Stimulated activated naive B cell treated with anti-CD40 and anti-IgM and Interleukin-4, amounts not matched to agents 10 μg/mL and 1 μg/mL and 100 μg/mL, for 72 hours (primary cell): ENCODE results near the gene CSMD2.
A peak's percentile ranks its signal among the peaks of the same experiment; 100 is the strongest.

Source experiments
- ATAC-seq, 2 donors: fragments of 150-1000 bp; cut with Tn5 transposase; replicated peaks; 2 replicates each; pipeline ENCODE4 v1.10.0; 2021; ENCODE audit warnings: moderate library complexity in 1 of 2
- DNase-seq: peaks from one replicate; pipeline ENCODE4 v3.0.0; 2021
- H3K27ac Mint-ChIP-seq: one replicate; pipeline ENCODE4 v1.8.0; 2022; ENCODE audit warnings: mild to moderate bottlenecking, mixed read lengths
- H3K27me3 Mint-ChIP-seq, 2 donors: one replicate each; pipeline ENCODE4 v1.8.0; 2022; ENCODE audit warnings: mixed read lengths in 2 of 2
- H3K36me3 Mint-ChIP-seq, 2 donors: one replicate each; pipeline ENCODE4 v1.8.0; 2022; ENCODE audit warnings: mixed read lengths in 2 of 2, mild to moderate bottlenecking in 1 of 2
- H3K4me1 Mint-ChIP-seq, 2 donors: one replicate each; pipeline ENCODE4 v1.8.0; 2022; ENCODE audit warnings: mixed read lengths in 2 of 2, mild to moderate bottlenecking in 1 of 2
- H3K4me3 Mint-ChIP-seq, 2 donors: one replicate each; pipeline ENCODE4 v1.8.0; 2022; ENCODE audit warnings: mild to moderate bottlenecking in 2 of 2, mixed read lengths in 2 of 2, moderate library complexity in 1 of 2
- H3K9me3 Mint-ChIP-seq, 2 donors: one replicate each; pipeline ENCODE4 v1.8.0; 2022; ENCODE audit warnings: mixed read lengths in 2 of 2, mild to moderate bottlenecking in 1 of 2

The CSMD2 gene

GRCh38 chr1:34166625-34167361, 1.8 kb upstream of the CSMD2 start:
- H3K4me3 Mint-ChIP-seq: no peak overlapping the region
- H3K27ac Mint-ChIP-seq: no peak overlapping the region

GRCh38 chr1:34166191-34166624, 1.2 kb upstream of the CSMD2 start:
- DNase-seq: no peak
- Mint-ChIP-seq H3K36me3 (peaks cover 3 to 4% of the 10 kb centered on the region in 2 donors), H3K9me3 (peaks cover 0 to 3% of the 10 kb centered on the region in 2 donors), H3K4me1 (peaks cover 5 to 13% of the 10 kb centered on the region in 2 donors), H3K27ac (no peak overlapping the region), H3K27me3 (peaks cover 63 to 77% of the 10 kb centered on the region in 2 donors), H3K4me3 (no peak overlapping the region)
- no peak for ATAC-seq

More at GRCh38 chr1:34166625-34167361, 1.8 kb upstream of the CSMD2 start:
- Mint-ChIP-seq H3K9me3 (peaks cover 0 to 3% of the 10 kb centered on the region in 2 donors), H3K4me1 (peaks cover 5 to 13% of the 10 kb centered on the region in 2 donors), H3K27me3 (peaks cover 58 to 71% of the 10 kb centered on the region in 2 donors), H3K36me3 (peaks cover 3 to 4% of the 10 kb centered on the region in 2 donors)
- no peak for ATAC-seq
- DNase-seq: no peak

GRCh38 chr1:34165422-34165921, 442 bp upstream of the CSMD2 start:
- H3K4me1 Mint-ChIP-seq: peaks cover 5 to 13% of the 10 kb centered on the region in 2 donors
- H3K4me3 Mint-ChIP-seq: peak overlapping the region; percentile 17 to 54
- DNase-seq (no peak), ATAC-seq (no peak)
- H3K27ac Mint-ChIP-seq: peak overlapping the region; percentile 77
- H3K9me3 Mint-ChIP-seq: peaks cover 0 to 3% of the 10 kb centered on the region in 2 donors
- peaks cover 63 to 84% of the 10 kb centered on the region in 2 donors for H3K27me3 Mint-ChIP-seq
- H3K36me3 Mint-ChIP-seq: peaks cover 3 to 4% of the 10 kb centered on the region in 2 donors

GRCh38 chr1:34163792-34164731, 968 bp downstream of the CSMD2 start:
- ATAC-seq: peak in 1 of 2 donors; percentile 12
- DNase-seq: no peak
- Mint-ChIP-seq H3K4me1 (peaks cover 5 to 13% of the 10 kb centered on the region in 2 donors), H3K4me3 (peak overlapping the region; percentile 82), H3K36me3 (peaks cover 3 to 4% of the 10 kb centered on the region in 2 donors), H3K27me3 (peaks cover 74 to 85% of the 10 kb centered on the region in 2 donors), H3K27ac (peak overlapping the region; percentile 7), H3K9me3 (peaks cover 0 to 3% of the 10 kb centered on the region in 2 donors)

- H3K9me3 Mint-ChIP-seq: peaks cover 0 to 3% of the 10 kb centered on the region in 2 donors
- peak overlapping the region; percentile 82 for H3K4me3 Mint-ChIP-seq
- peaks cover 5 to 13% of the 10 kb centered on the region in 2 donors for H3K4me1 Mint-ChIP-seq
- H3K27ac Mint-ChIP-seq: peak overlapping the region; percentile 92
- peak; percentile 23 for DNase-seq
- peaks cover 3 to 4% of the 10 kb centered on the region in 2 donors for H3K36me3 Mint-ChIP-seq
- H3K27me3 Mint-ChIP-seq: peaks cover 72 to 90% of the 10 kb centered on the region in 2 donors
- peak; percentile 83 to 92 for ATAC-seq
Observed at GRCh38 chr1:34162852-34163766, 1.9 kb downstream of the CSMD2 start.

- no peak overlapping the region for H3K27ac Mint-ChIP-seq
- ATAC-seq (no peak), DNase-seq (no peak)
- H3K4me3 Mint-ChIP-seq: no peak overlapping the region
- peaks cover 2 to 6% of the 10 kb centered on the region in 2 donors for H3K9me3 Mint-ChIP-seq
- peaks cover 44 to 48% of the 10 kb centered on the region in 2 donors for H3K27me3 Mint-ChIP-seq
- no peaks in the 10 kb centered on the region for H3K4me1 Mint-ChIP-seq
- H3K36me3 Mint-ChIP-seq: no peaks in the 10 kb centered on the region
Observed at GRCh38 chr1:34156739-34157138, 8.3 kb downstream of the CSMD2 start.

GRCh38 chr1:34155860-34156259, 9.2 kb downstream of the CSMD2 start:
- Mint-ChIP-seq H3K36me3 (no peaks in the 10 kb centered on the region), H3K27me3 (peaks cover 44 to 46% of the 10 kb centered on the region in 2 donors), H3K4me1 (no peaks in the 10 kb centered on the region), H3K4me3 (no peak overlapping the region), H3K27ac (no peak overlapping the region), H3K9me3 (peaks cover 2 to 6% of the 10 kb centered on the region in 2 donors)
- ATAC-seq (no peak), DNase-seq (no peak)

GRCh38 chr1:34153246-34153645, 11.8 kb downstream of the CSMD2 start:
- H3K27me3 Mint-ChIP-seq: peaks cover 23 to 32% of the 10 kb centered on the region in 2 donors
- H3K4me3 Mint-ChIP-seq: no peak overlapping the region
- no peak for ATAC-seq
- no peaks in the 10 kb centered on the region for H3K4me1 Mint-ChIP-seq
- no peak for DNase-seq
- H3K9me3 Mint-ChIP-seq: peaks cover 2 to 6% of the 10 kb centered on the region in 2 donors
- H3K27ac Mint-ChIP-seq: no peak overlapping the region
- no peaks in the 10 kb centered on the region for H3K36me3 Mint-ChIP-seq

GRCh38 chr1:34149501-34149900, 15.5 kb downstream of the CSMD2 start:
- H3K4me3 Mint-ChIP-seq: no peak overlapping the region
- H3K9me3 Mint-ChIP-seq: no peaks in the 10 kb centered on the region
- DNase-seq (no peak), ATAC-seq (no peak)
- H3K27me3 Mint-ChIP-seq: peaks cover 22 to 23% of the 10 kb centered on the region in 2 donors
- H3K36me3 Mint-ChIP-seq: no peaks in the 10 kb centered on the region
- no peaks in the 10 kb centered on the region for H3K4me1 Mint-ChIP-seq
- no peak overlapping the region for H3K27ac Mint-ChIP-seq

GRCh38 chr1:34147301-34147700, 17.7 kb downstream of the CSMD2 start:
- no peaks in the 10 kb centered on the region for H3K4me1 Mint-ChIP-seq
- no peaks in the 10 kb centered on the region for H3K36me3 Mint-ChIP-seq
- DNase-seq: no peak

GRCh38 chr1:34144766-34145165, 20.3 kb downstream of the CSMD2 start:
- DNase-seq (no peak), ATAC-seq (no peak)
- H3K4me3 Mint-ChIP-seq: no peak overlapping the region
- H3K9me3 Mint-ChIP-seq: no peaks in the 10 kb centered on the region
- no peak overlapping the region for H3K27ac Mint-ChIP-seq
- H3K36me3 Mint-ChIP-seq: no peaks in the 10 kb centered on the region
- H3K27me3 Mint-ChIP-seq: peaks cover 9 to 13% of the 10 kb centered on the region in 2 donors
- peaks cover 0 to 3% of the 10 kb centered on the region in 2 donors for H3K4me1 Mint-ChIP-seq

More at GRCh38 chr1:34147301-34147700, 17.7 kb downstream of the CSMD2 start:
- no peak for ATAC-seq
- no peak overlapping the region for H3K4me3 Mint-ChIP-seq
- H3K9me3 Mint-ChIP-seq: no peaks in the 10 kb centered on the region
- peaks cover 15 to 22% of the 10 kb centered on the region in 2 donors for H3K27me3 Mint-ChIP-seq
- no peak overlapping the region for H3K27ac Mint-ChIP-seq

- no peak for DNase-seq
- no peak overlapping the region for H3K27ac Mint-ChIP-seq
- H3K9me3 Mint-ChIP-seq: no peaks in the 10 kb centered on the region
- H3K4me1 Mint-ChIP-seq: peaks cover 0 to 3% of the 10 kb centered on the region in 2 donors
- no peak for ATAC-seq
- H3K4me3 Mint-ChIP-seq: no peak overlapping the region
- peaks cover 5 to 13% of the 10 kb centered on the region in 2 donors for H3K27me3 Mint-ChIP-seq
- no peaks in the 10 kb centered on the region for H3K36me3 Mint-ChIP-seq
Observed at GRCh38 chr1:34143975-34144374, 21.1 kb downstream of the CSMD2 start.

- DNase-seq (no peak), ATAC-seq (peak in 1 of 2 donors; percentile 34)
- Mint-ChIP-seq H3K27ac (no peak overlapping the region), H3K9me3 (peaks cover 0 to 1% of the 10 kb centered on the region in 2 donors), H3K27me3 (peaks cover 5 to 6% of the 10 kb centered on the region in 2 donors), H3K4me3 (no peak overlapping the region), H3K36me3 (no peaks in the 10 kb centered on the region), H3K4me1 (peaks cover 0 to 3% of the 10 kb centered on the region in 2 donors)
Observed at GRCh38 chr1:34140011-34140676, 24.9 kb downstream of the CSMD2 start.
